GM10266 (cell line): ENCODE data around the gene ADAMTS19.

Source experiments
- DNase-seq: peaks from one replicate; pipeline ENCODE4 v3.0.0; 2012; ENCODE audit errors: extremely low spot score
- CTCF ChIP-seq: IDR thresholded peaks from 2 replicates; pipeline ENCODE4 v1.5.1; 2012; ENCODE audit warnings: mild to moderate bottlenecking, low read depth; ENCODE audit not compliant: control insufficient read depth, insufficient read depth; ENCODE audit errors: missing control alignments

ADAMTS19 gene

GRCh38 chr5:129716651-129717050, 256.6 kb downstream of the ADAMTS19 start:
- no peak for TF ChIP-seq CTCF
- no peak for DNase-seq

GRCh38 chr5:129717751-129718310, 257.7 kb downstream of the ADAMTS19 start:
- no peak for DNase-seq
- TF ChIP-seq CTCF, result no peak

DNA sequence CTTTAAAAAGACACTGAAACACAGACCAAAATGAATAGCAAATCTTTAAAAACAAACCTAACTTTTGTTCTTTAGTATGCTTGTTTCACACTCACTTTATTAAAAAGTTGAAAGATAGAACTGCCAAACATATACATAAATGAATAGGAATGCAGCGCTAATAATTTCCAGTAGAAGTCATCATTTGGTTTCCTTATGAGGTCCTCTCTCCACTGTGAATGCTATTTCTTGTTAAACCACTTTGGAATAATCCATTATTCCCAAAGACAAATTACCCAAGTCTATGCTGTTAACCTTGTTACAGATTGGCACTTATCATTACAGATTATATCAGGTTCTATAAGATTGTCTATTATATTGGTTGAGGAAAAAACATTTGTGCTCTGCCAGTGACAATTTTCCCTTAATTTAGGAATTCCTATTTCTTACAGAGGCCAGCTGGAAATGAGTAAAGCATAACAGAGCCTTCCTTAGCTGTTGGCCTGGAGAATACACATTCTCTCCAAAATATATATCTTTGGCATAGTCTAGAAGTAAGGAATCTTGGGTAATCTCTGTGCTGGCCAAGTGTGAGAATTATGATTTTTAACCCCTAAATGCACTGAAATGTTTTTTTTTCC, 258.5 kb downstream of the ADAMTS19 start:
- no peak for DNase-seq
- TF ChIP-seq CTCF, result no peak

DNA sequence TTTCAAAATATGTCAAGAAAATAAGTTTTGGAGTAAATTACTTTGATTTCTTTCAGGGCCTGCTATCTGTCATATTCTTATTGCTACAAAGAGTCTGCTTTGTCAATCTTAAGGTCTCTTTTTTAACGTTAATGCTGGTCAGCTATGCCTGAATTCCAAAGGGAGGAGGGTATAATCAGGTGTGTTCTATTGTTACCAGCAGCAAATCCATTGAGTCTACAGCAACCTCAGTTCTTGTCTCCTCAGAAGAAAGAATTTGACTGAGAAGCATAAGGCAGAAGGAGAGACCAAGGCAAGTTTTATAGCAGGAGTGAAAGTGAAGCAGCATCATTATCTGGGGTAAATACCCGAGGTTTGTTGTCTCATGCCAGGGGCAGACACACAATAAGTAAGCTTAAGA, 264.1 kb downstream of the ADAMTS19 start:
- DNase-seq, result no peak
- no peak for TF ChIP-seq CTCF

GRCh38 chr5:129724647-129725046, 264.5 kb downstream of the ADAMTS19 start:
- DNase-seq, result no peak
- no peak for TF ChIP-seq CTCF

DNA sequence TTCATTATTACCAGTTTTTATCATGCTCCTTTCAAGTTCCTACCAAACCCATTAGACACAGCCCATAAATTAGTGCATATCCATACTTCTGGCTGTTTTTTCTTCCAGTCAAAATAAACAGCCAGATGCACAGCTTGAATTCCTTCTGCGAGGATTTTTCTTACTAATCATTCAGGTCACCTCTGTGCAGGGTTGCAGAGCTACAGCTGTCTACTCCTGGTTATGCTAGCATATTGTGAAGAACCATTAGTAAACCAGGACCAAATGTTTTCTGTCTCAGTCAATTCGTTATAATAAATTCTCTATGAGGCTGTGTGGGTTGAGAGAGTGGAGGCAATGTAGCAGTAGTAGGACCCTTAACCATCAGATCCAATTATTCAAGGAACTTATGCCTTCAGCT, 279.7 kb downstream of the ADAMTS19 start:
- no peak for TF ChIP-seq CTCF
- DNase-seq, result no peak

- TF ChIP-seq CTCF, result no peak
These were observed 283.6 kb downstream of the ADAMTS19 start for GRCh38 chr5:129743541-129744187.

More at GRCh38 chr5:129743541-129744187, 283.6 kb downstream of the ADAMTS19 start:
- DNase-seq, result no peak
